NB4 (cell line): Measurements from ENCODE around the gene YJU2.

Experiments used
- DNase-seq: peaks from one replicate; pipeline ENCODE4 v3.0.0; 2010; ENCODE audit warnings: low read depth
- H3K4me3 ChIP-seq: one replicate; pipeline ENCODE4 v1.5.1; 2011; ENCODE audit warnings: mild to moderate bottlenecking, low read depth, low read length, moderate library complexity
- CTCF ChIP-seq: IDR thresholded peaks from one replicate; pipeline ENCODE4 v1.5.1; 2012; ENCODE audit warnings: low read depth, low read length
- MYC ChIP-seq: IDR thresholded peaks from 2 replicates; pipeline ENCODE4 v1.6.1; 2011; ENCODE audit warnings: low read depth, low read length
- POLR2A ChIP-seq: IDR thresholded peaks from 2 replicates; pipeline ENCODE4 v1.6.1; 2011; ENCODE audit warnings: mild to moderate bottlenecking; ENCODE audit not compliant: insufficient read length; ENCODE audit errors: extremely low read depth
- TF ChIP-seq, protein P1 (sequence below): IDR thresholded peaks from 2 replicates; pipeline ENCODE4 v1.6.1; 2011; ENCODE audit warnings: low read depth, low read length

Gene YJU2

GRCh38 chr19:4200940-4201542, 45.8 kb upstream of the YJU2 start:
- H3K4me3 ChIP-seq = no peak overlapping the region
- TF ChIP-seq, protein P1, sequence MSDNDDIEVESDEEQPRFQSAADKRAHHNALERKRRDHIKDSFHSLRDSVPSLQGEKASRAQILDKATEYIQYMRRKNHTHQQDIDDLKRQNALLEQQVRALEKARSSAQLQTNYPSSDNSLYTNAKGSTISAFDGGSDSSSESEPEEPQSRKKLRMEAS = no peak
- no peak for DNase-seq

DNA sequence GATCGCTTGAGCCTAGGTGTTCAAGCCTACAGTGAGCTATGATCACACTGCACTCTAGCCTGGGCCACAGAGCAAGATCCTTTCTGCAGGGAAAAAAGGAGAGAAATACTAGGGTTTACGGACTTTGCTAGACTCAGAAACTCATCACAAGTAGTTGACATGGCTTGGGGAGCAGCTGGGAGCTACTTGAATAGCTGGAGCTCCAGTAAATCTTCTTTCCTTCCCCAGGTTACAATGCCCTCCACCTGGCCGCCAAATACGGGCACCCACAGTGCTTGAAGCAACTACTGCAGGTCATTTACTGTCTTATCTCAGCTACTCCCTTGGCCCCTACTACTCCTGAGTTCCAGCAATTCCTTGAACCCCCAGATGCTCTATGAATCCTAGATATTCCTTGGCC, 45.1 kb upstream of the YJU2 start:
- TF ChIP-seq POLR2A = no peak
- TF ChIP-seq, protein P1 = no peak
- no peak overlapping the region for H3K4me3 ChIP-seq

DNA sequence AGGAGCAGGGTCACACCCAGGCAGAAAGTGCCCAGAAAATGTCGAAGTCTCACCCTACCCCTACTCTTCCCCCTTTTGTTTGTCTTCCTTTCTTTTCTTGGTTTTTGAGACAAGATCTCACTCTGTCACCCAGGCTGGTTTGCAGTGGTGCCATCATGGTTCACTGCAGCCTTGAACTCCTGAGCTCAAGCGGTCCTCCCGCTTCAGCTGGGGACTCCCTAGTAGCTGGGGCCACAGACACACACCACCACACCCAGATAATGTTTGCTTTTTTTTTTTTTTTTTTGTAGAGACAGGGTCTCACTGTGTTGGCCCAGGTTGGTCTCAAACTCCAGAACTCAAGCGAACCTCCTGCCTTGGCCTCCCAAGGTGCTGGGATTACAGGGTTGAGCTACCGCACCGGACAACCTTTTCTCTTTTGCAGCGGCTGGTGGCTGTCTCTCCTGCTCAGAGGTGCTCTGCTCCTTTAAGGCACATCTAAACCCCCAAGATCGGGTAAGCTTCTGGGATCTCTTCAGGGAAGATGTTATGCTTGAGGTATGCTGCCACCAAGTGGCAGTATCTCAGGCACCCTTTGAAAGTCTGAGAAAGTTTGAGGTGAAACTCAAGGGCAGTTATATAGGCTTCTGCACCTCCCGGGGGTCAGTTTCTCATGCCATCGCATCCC, 39.9 kb upstream of the YJU2 start:
- no peak overlapping the region for H3K4me3 ChIP-seq
- TF ChIP-seq CTCF = peak; percentile 10
- TF ChIP-seq POLR2A = no peak
- TF ChIP-seq, protein P1 = no peak
- TF ChIP-seq MYC = no peak
- peak; percentile 36 for DNase-seq

More for the DNA sequence above, 45.1 kb upstream of the YJU2 start:
- DNase-seq = no peak

- peak; percentile 35 for DNase-seq
- no peak for TF ChIP-seq POLR2A
- TF ChIP-seq CTCF = peak; percentile 20
- TF ChIP-seq, protein P1 = no peak
- H3K4me3 ChIP-seq = no peak overlapping the region
Observed at GRCh38 chr19:4208385-4209094, 38.3 kb upstream of the YJU2 start.

DNA sequence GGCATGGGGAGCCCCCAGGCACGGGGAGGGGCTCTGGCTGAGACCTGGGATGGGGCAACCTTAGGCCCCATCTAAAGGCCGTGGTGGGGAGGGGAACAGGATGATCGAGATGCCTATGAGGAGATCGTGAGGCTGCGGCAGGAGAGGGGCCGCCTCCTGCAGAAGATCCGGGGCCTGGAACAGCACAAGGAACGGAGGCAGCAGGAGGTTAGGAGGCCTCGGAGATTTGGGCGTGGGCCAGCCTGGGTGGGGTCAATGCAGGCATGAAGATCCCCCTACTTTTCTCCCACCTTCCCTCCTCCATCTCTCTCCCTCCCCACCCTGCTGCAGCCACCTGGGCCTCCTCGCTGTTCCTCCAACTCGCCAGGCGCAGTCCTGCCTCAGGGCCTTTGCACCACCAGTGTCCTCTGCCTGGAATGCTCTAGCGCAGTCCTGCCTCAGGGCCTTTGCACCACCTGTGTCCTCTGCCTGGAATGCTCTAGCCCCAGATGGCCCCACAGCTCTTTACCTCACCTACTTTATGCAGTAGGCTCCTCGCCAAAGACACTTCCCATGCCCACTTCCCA, 36.6 kb upstream of the YJU2 start:
- no peak for DNase-seq
- TF ChIP-seq, protein P1 = no peak
- TF ChIP-seq CTCF (no peak), MYC (no peak)
- no peak overlapping the region for H3K4me3 ChIP-seq

DNA sequence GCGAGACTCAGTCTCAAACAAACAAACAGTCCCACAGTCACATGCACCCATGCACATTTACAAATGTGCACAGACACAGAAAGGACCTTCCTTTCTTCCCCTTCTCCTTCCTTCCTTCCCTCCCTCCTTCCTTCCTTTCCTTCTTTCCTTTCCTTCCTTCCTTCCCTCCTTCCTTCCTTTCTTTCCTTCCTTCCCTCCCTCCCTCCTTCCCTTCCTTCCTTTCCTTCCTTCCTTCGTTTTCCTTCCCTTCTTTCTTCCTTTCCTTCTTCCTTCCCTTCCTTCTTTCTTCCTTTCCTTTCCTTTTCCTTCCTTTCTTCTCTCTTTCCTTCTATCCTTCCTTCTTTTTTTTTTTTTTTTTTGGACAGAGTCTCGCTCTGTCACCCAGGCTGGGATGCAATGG, 33.8 kb upstream of the YJU2 start:
- TF ChIP-seq MYC (no peak), POLR2A (no peak), CTCF (no peak)
- TF ChIP-seq, protein P1 = no peak
- no peak for DNase-seq
- H3K4me3 ChIP-seq = no peak overlapping the region
